ENCODE data around the gene HIF1AN.

HIF1AN gene

GRCh38 chr10:100522107-100522801 is 13.5 kb upstream of the HIF1AN start:
- no peak for DNase-seq

DNA sequence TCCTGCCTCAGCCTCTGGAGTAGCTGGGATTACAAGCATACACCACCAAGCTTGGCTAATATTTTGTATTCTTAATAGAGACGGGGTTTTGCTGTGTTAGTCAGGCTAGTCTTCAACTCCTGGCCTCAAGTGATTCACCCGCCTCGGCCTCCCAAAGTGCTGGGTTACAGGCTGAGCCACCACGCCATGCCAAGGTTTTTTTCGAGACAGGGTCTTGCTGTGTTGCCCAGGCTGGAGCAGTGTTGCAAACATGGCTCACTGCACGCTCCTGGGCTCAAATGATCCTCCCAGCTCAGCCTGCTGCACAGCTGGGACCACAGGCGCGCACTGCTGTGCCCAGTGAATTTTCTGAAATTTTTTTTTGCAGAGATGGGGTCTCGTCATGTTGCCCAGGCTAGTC is 12.8 kb upstream of the HIF1AN start:
- no peak for DNase-seq

- DNase-seq, result no peak
Measured at GRCh38 chr10:100524206-100524605, 11.5 kb upstream of the HIF1AN start.

- no peak for DNase-seq
Measured at GRCh38 chr10:100524638-100525037, 11.1 kb upstream of the HIF1AN start.

GRCh38 chr10:100528123-100528886 is 7.4 kb upstream of the HIF1AN start:
- DNase-seq, result peak in 1 of 5 donors; percentile 53

GRCh38 chr10:100528921-100529474 is 6.7 kb upstream of the HIF1AN start:
- DNase-seq, result no peak

GRCh38 chr10:100529475-100530298 is 6.1 kb upstream of the HIF1AN start, which contains the start of gene NDUFB8:
Gene NDUFB8 (minus strand): TSS chr10:100529871. CDS start chr10:100529851, 20 bp downstream.
- DNase-seq, result peak; percentile 66 to 87 (median 76)

DNA sequence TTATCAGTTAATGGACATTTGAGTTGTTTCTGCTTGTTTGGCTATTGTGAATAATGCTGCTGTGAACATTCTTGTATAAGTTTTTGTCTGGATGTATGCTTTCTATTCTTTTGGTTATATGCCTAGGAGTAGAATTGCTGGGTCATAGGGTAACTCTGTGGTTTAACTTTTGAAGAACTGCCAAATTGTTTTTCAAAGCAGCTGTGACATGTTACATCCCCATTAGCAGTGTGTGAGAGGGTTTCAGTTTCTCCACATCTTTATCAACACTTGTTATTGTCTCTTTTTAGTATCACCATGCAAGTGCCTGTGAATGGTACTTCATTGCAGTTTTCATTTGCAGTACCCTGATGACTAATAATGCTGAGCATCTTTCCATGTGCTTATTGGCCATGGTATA is 4.0 kb upstream of the HIF1AN start:
- DNase-seq, result peak in 1 of 5 donors; percentile 51

DNA sequence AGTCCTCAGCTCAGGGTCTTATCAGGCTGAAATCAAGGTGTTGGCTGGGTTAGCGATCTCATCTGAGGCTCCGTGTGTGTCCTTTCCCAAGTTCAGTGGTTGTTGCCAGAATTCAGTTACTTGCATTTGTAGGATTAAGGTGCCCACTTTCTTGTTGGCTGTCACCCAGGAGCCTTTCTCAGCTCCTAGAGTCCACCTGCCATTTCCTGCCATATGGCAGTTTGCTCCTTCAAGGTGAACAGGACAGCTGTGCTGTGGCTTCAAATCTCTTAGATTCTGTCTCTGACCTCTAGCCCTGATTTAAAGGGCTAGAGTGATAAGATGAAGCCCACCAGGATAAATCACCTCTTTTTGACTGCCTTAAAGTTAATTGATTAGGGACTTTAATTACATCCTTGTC is 1.0 kb upstream of the HIF1AN start:
- DNase-seq, result no peak

GRCh38 chr10:100535338-100535714 is 417 bp upstream of the HIF1AN start:
- DNase-seq, result no peak

GRCh38 chr10:100537475-100537874 is 1.7 kb downstream of the HIF1AN start:
- no peak for DNase-seq

GRCh38 chr10:100544950-100545349 is 9.2 kb downstream of the HIF1AN start:
- DNase-seq, result no peak

DNA sequence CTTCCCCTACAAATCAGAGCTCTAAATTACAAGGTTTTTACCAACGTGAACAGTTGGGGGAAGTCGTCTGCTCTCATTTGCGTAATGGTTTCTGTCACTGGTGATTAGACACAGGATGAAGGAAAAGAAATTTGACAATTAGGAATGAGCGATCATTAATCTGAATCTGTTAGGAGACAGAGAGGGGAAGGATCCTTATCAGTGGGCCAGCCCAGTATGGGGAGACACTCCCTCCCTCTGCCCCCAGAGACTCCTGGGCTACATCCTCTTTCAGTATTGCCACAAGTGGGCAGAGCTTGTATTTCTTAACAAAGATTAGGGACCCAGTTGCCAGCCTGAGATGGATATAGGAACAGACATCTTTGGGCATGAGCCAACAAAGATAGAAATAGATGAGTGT is 15.5 kb downstream of the HIF1AN start:
- no peak for DNase-seq

DNA sequence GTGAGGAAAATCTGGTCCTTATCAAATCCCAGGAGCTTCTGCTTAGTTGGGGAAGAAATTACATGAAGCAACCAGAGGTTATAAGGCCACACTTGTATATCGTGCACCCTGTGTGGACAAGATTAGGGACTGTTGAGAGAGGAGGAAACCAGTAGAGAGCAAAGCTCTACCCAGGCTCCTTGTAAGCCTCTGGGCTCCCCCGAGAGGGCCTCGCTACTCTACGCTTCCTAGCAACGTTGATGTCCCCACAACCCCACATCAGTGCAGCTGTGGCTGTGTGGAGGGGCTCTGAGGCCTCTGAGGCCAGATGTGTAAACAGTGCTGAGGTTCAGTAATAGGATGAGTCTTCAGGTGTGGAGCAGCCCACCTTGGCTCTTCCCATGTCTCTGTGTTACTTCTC is 16.0 kb downstream of the HIF1AN start:
- DNase-seq, result no peak

- DNase-seq, result no peak
Measured at GRCh38 chr10:100553929-100554328, 18.2 kb downstream of the HIF1AN start.

DNA sequence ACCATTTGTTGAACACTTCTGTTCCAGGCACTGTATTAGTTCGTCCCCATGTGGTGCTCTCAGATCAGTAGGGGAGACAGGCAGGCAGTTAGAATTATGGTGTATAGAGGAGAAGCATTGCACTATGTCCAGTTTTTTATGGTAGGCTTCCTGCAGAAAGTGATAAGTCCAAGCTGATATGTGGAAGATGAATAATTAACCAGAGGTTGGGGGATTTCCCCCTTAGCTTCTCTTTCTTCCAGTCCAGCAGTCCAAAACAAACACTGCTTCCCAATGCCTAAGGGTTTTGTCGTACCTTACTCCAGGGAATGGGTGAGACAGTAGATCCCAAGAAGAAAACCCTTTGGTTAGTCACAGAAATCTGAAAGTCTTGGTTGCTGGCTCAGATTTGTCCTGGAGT is 19.2 kb downstream of the HIF1AN start:
- no peak for DNase-seq

- DNase-seq, result no peak
Measured at GRCh38 chr10:100560248-100560647, 24.5 kb downstream of the HIF1AN start.

GRCh38 chr10:100561005-100561404 is 25.3 kb downstream of the HIF1AN start:
- DNase-seq, result no peak

DNA sequence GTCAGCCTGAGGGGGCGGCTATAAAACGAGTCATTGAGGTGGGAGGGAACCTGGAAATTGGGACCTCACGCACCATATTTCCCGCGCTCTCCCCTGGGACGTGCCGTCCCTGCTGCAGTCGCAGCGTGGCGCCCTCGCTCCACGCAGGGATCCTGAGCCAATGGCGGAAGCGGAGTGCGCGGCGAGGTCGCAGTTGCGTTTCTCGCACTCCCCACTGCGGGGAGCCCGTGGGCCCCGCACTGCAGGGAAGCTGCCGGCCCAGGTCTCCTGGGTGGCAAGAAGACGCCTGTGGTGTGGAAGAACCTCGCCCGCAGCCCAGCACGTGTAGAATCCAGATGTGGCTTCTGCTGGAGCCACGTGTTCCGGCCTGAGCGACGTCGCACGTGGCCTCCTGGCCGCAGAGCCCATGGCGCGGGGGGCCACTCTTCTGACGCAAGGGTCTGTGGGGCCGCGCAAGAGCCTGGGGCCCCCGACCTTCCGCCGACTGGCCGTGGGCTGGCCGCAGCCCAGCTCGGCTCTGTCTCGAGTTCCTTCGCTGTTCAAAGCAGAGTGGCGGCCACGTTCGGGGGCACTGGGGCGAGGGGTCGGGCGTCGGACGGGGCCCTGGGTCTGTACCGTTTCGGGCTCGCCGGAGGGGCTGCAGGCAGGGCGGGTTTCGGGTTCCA is 26.4 kb downstream of the HIF1AN start:
- DNase-seq, result peak; percentile 50 to 84 (median 72)

- DNase-seq, result no peak
Measured at GRCh38 chr10:100565206-100565985, 29.7 kb downstream of the HIF1AN start.

DNA sequence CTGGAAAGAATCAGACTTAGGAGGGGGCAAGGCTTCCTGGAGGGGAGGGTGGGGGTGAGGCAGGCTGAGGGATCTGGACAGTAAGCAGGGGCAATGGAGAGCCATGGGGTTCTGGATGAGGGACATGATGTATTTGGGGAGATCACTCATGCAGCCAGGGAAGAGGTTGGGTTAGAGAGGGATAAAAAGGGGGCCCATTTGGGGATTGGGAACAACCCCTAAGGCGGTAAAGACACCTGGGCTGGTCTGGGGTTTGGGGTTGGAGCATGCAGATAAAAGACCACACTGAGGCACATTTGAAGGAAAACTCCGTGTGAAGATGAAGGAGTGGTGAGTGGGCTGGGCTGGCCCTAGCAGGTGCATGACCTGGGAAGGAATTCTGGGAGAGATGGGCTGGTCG is 30.8 kb downstream of the HIF1AN start:
- no peak for DNase-seq

DNA sequence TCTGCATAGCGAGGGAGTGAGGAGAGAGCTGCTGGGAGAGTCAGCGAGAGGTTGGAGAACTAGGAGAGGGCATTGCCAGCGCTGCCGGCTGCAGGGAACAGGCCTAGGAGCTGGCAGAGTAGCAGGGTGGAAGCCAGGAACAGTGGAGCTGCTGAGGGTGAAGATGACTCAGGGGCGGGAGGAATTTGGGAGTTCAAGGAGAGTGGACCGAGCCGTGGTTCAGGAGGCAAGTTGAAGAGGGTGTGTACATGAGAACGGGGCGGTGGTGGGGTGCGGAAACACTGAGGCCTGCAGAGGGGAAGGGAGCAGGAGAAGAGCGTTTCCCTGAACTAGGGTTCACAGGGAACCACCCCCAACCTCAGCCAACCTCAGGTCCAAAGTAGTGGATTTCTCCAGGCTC is 31.5 kb downstream of the HIF1AN start:
- no peak for DNase-seq

All from T-helper 1 cell (primary cell).